ENCODE results near the gene NR2C1. TPM values are rescaled to one million over a fixed set of nuclear protein-coding genes. Genes with fewer than 3 reads are reported as not detected.

Gene NR2C1
- total and polyA plus RNA-seq, 10 of the 15 experiments (the other 5 are each of a cell fraction or from before 2014, with no cell fraction given), result 8.8 to 38.1 (median 31.3) TPM

- TF ChIP-seq ESRRA (IDR thresholded peaks at IDR 0.05; ENCODE audit: low read length) (no peak), ZZZ3 (IDR thresholded peaks at IDR 0.05; ENCODE audit: control insufficient read depth, insufficient read length, low read depth) (no peak), ZNF622 (IDR thresholded peaks at IDR 0.05) (no peak), SP1 (IDR thresholded peaks at IDR 0.05; ENCODE audit: low read depth, low read length) (no peak), DPF2 (IDR thresholded peaks at IDR 0.05) (no peak), PKNOX1 (IDR thresholded peaks at IDR 0.05) (no peak), SMARCA5 (IDR thresholded peaks at IDR 0.05) (0 out of 2 replicates have a peak, but pooled peaks have one; percentile 41), ZBTB11 (CRISPR knock-in tag; IDR thresholded peaks at IDR 0.05) (no peak), NFIC (IDR thresholded peaks at IDR 0.05; ENCODE audit: low read depth, low read length) (peak; percentile 20; the same call in 1 of the 2 replicates), CTCF (IDR thresholded peaks at IDR 0.05 in 2 of 3, conservative IDR thresholded peaks at IDR 0.05 in 1 of 3; ENCODE audit: control insufficient read depth in 2 of 3, extremely low read depth in 1 of 3, insufficient read depth in 1 of 3, low read depth in 3 of 3, low read length in 3 of 3) (peak; percentile 88 to 90 (median 89); a peak in 4 of 6 replicates), CEBPB (IDR thresholded peaks at IDR 0.05; ENCODE audit: borderline replicate concordance in 1 of 2, low read depth in 2 of 2, low read length in 2 of 2) (no peak), REST (IDR thresholded peaks at IDR 0.05; ENCODE audit: low read depth, low read length) (no peak)
- TF ChIP-seq, protein P1, sequence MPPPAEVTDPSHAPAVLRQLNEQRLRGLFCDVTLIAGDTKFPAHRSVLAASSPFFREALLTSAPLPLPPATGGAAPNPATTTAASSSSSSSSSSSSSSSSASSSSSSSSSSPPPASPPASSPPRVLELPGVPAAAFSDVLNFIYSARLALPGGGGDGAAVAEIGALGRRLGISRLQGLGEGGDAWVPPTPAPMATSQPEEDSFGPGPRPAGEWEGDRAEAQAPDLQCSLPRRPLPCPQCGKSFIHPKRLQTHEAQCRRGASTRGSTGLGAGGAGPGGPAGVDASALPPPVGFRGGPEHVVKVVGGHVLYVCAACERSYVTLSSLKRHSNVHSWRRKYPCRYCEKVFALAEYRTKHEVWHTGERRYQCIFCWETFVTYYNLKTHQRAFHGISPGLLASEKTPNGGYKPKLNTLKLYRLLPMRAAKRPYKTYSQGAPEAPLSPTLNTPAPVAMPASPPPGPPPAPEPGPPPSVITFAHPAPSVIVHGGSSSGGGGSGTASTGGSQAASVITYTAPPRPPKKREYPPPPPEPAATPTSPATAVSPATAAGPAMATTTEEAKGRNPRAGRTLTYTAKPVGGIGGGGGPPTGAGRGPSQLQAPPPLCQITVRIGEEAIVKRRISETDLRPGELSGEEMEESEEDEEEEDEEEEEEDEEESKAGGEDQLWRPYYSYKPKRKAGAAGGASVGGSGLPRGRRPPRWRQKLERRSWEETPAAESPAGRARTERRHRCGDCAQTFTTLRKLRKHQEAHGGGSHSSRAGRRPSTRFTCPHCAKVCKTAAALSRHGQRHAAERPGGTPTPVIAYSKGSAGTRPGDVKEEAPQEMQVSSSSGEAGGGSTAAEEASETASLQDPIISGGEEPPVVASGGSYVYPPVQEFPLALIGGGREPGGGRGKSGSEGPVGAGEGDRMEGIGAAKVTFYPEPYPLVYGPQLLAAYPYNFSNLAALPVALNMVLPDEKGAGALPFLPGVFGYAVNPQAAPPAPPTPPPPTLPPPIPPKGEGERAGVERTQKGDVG (CRISPR knock-in tag; IDR thresholded peaks at IDR 0.05), result no peak
These were observed 491 bp upstream of the NR2C1 start (continued) for GRCh38 chr12:95073698-95074520.

Measured in GM12878 (cell line).